Heart left ventricle (tissue), 16 donors: ENCODE measurements around the gene KCNC3. TPM values are rescaled to one million over a fixed set of nuclear protein-coding genes. Genes with fewer than 3 reads are reported as not detected.

Experiments
- ATAC-seq, 4 donors: fragments of 200-7000 bp; cut with Tn5 transposase; one replicate each; pipeline ENCODE4 v1.9.1; 2020 to 2022; ENCODE audit warnings: moderate library complexity in 4 of 4, mild to moderate bottlenecking in 3 of 4, moderate number of reproducible peaks in 1 of 4
- DNase-seq, 5 donors: peaks; one replicate each; pipeline ENCODE4 v3.0.0-alpha.2; 2020
- H3K27ac ChIP-seq, 12 donors: fragments of 200-600 bp; sonication (generic) in 4 of 12; one replicate each; pipeline versions ENCODE4 v1.5.0 to v1.8.0; 2016 to 2022; ENCODE audit warnings: mild to moderate bottlenecking in 2 of 12
- H3K27me3 ChIP-seq, 9 donors: fragments of 200-600 bp; sonication (generic) in 2 of 9; one replicate each; pipeline versions ENCODE4 v1.5.1 to v1.8.0; 2016 to 2022; ENCODE audit warnings: mild to moderate bottlenecking in 3 of 9
- H3K36me3 ChIP-seq, 9 donors: fragments of 200-600 bp; sonication (generic) in 2 of 9; one replicate each; pipeline versions ENCODE4 v1.5.0 to v1.8.0; 2018 to 2022; ENCODE audit warnings: mild to moderate bottlenecking in 2 of 9
- H3K4me1 ChIP-seq, 12 donors: fragments of 200-600 bp; sonication (generic) in 4 of 12; one replicate each; pipeline versions ENCODE4 v1.5.0 to v1.8.0; 2016 to 2022; ENCODE audit warnings: mild to moderate bottlenecking in 3 of 12
- H3K4me3 ChIP-seq, 12 donors: fragments of 200-600 bp; sonication (generic) in 4 of 12; one replicate each; pipeline versions ENCODE4 v1.5.0 to v1.8.0; 2017 to 2022; ENCODE audit warnings: mild to moderate bottlenecking in 9 of 12, moderate library complexity in 4 of 12
- H3K9me3 ChIP-seq, 12 donors: fragments of 200-600 bp; sonication (generic) in 4 of 12; one replicate each; pipeline versions ENCODE4 v1.5.0 to v1.8.0; 2016 to 2022; ENCODE audit warnings: mild to moderate bottlenecking in 1 of 12
- POLR2A ChIP-seq, 2 donors: fragments of 450-650 bp; IDR thresholded peaks; one replicate each; pipeline ENCODE4 v1.6.1; 2017; ENCODE audit warnings: antibody characterized with exemption in 2 of 2, mild to moderate bottlenecking in 2 of 2, moderate library complexity in 2 of 2
- WGBS, 4 donors: extraction: QIAGEN DNeasy Blood & Tissue Kit in 2 of 4; methylation state at CpG; one replicate each; pipeline versions ENCODE4 v1.1.5 to v1.1.7; 2013 to 2018; 5-methylcytosine and 5-hydroxymethylcytosine counted together
- intact Hi-C, 10 donors: fragments of 100-400 bp; cut with DNase I; formaldehyde crosslinking; loops; one replicate each; pipeline versions ENCODE4 v1.11.1 to v1.14.2; 2022
- polyA plus RNA-seq, 2 donors: library from polyadenylated mRNA; stranded (reverse); fragments of 200-250 nt; gene quantifications; one replicate each; pipeline ENCODE4 v1.2.3, GENCODE V29; 2013
- total RNA-seq, 9 donors: library from RNA; depleted of rRNA in 2 of 9; stranded (reverse); fragments of >200 nt in 2 of 9; fragmentation: NEBNext Ultra II Directional in 3 of 9; extraction: Animal tissue kit (Norgen Biotek cat#: 25700) in 3 of 9; gene quantifications; one replicate each; pipeline versions ENCODE4 v1.1.0 to v1.2.4, GENCODE V29; 2016 to 2023
- TF ChIP-seq, protein P1 (sequence below), 12 donors: fragments of 200-600 bp; sonication (generic) in 4 of 12; IDR thresholded peaks; one replicate each; pipeline versions ENCODE4 v1.5.0 to v1.8.0; 2018 to 2022; ENCODE audit warnings: antibody characterized with exemption in 12 of 12, mild to moderate bottlenecking in 5 of 12
- donor health status: ischemic (EF 13 %, LVEDD 7.1; RV severe dilation, severe dysfunction).
- donor health status: healthy with polysubstance abuse.
- donor health status: DM: no; HTN: yes; CAD: no.
- donor health status: DM: no; HTN: no; CAD: no.
- donor health status: ischemic (EF 25% LVEDD 6.9; RV normal size, moderate dysfunction).
- donor health status: ischemic (EF 25% LVEDD 5.7; RV mildly dilated, moderate dysfunction).
- donor health status: healthy.
- donor health status: DM: yes; HTN: yes; CAD: no.
- donor health status: ischemic (EF 35%, LVEDD 5.7; RV mildly dilated, moderate dysfunction).
- donor health status: nonischemic (EF 11% LVEDD 7.7; RV severe dilation, severe dysfunction).
- donor health status: DM: yes; HTN: yes; CAD: no.
- donor health status: PGD.
- donor health status: ischemic (EF 29% LVEDD 5.4; RV normal size, mild dysfunction).
- donor health status: nonischemic (EF 23%, LVEDD 6.1; RV moderate dilation, normal function).

KCNC3 gene
- total and polyA plus RNA-seq, 11 donors: 0.87 to 4.4 (median 2.5) TPM

- no peak for DNase-seq
- Histone ChIP-seq H3K27ac (no peak overlapping the region), H3K27me3 (peaks cover 0 to 21% (median 10%) of the 10 kb centered on the region in 9 donors), H3K36me3 (no peaks in the 10 kb centered on the region), H3K4me1 (peaks cover 0 to 1% (median 0%) of the 10 kb centered on the region in 12 donors), H3K4me3 (no peak overlapping the region), H3K9me3 (no peaks in the 10 kb centered on the region)
- no peak for ATAC-seq
- intact Hi-C loops: loop anchor here in 1 of 10 donors (10.0 kb wide), 1 partner anchor 175 kb away; no protein-coding TSS in a partner anchor
- WGBS, 4 donors: 85 to 93% (median 88%) methylated on average over 12 of the region's 12 CpGs
- TF ChIP-seq, protein P1, sequence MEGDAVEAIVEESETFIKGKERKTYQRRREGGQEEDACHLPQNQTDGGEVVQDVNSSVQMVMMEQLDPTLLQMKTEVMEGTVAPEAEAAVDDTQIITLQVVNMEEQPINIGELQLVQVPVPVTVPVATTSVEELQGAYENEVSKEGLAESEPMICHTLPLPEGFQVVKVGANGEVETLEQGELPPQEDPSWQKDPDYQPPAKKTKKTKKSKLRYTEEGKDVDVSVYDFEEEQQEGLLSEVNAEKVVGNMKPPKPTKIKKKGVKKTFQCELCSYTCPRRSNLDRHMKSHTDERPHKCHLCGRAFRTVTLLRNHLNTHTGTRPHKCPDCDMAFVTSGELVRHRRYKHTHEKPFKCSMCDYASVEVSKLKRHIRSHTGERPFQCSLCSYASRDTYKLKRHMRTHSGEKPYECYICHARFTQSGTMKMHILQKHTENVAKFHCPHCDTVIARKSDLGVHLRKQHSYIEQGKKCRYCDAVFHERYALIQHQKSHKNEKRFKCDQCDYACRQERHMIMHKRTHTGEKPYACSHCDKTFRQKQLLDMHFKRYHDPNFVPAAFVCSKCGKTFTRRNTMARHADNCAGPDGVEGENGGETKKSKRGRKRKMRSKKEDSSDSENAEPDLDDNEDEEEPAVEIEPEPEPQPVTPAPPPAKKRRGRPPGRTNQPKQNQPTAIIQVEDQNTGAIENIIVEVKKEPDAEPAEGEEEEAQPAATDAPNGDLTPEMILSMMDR (IDR thresholded peaks at IDR 0.05): no peak
These were observed 9.1 kb downstream of the KCNC3 start for GRCh38 chr19:50320051-50320450.

- intact Hi-C loops: no loop called here
- peaks cover 0 to 30% (median 19%) of the 10 kb centered on the region in 9 donors for H3K27me3 ChIP-seq
- no peaks in the 10 kb centered on the region for H3K9me3 ChIP-seq
- WGBS, 4 donors: 84 to 89% (median 87%) methylated on average over 11 of the region's 11 CpGs
- ATAC-seq: no peak
- peak in 1 of 5 donors; percentile 20 for DNase-seq
- H3K27ac ChIP-seq: no peak overlapping the region
- TF ChIP-seq POLR2A (IDR thresholded peaks at IDR 0.05): no peak
- TF ChIP-seq, protein P1 (IDR thresholded peaks at IDR 0.05): no peak
- H3K4me3 ChIP-seq: no peak overlapping the region
- no peaks in the 10 kb centered on the region for H3K36me3 ChIP-seq
- peaks cover 0 to 7% (median 0%) of the 10 kb centered on the region in 12 donors for H3K4me1 ChIP-seq
These were observed 10.0 kb downstream of the KCNC3 start for GRCh38 chr19:50319156-50319555.

GRCh38 chr19:50318438-50318837 is 10.7 kb downstream of the KCNC3 start:
- TF ChIP-seq, protein P1 (IDR thresholded peaks at IDR 0.05): no peak
- TF ChIP-seq POLR2A (IDR thresholded peaks at IDR 0.05): no peak
- no peaks in the 10 kb centered on the region for H3K9me3 ChIP-seq
- 85 to 89% (median 87%) methylated on average over 8 of the region's 8 CpGs for WGBS, 4 donors
- no peak for ATAC-seq
- H3K4me1 ChIP-seq: peaks cover 0 to 7% (median 0%) of the 10 kb centered on the region in 12 donors
- H3K27ac ChIP-seq: no peak overlapping the region
- H3K4me3 ChIP-seq: no peak overlapping the region
- no peak for DNase-seq
- intact Hi-C loops: no loop called here
- peaks cover 0 to 38% (median 25%) of the 10 kb centered on the region in 9 donors for H3K27me3 ChIP-seq
- no peaks in the 10 kb centered on the region for H3K36me3 ChIP-seq

GRCh38 chr19:50317115-50317514 is 12.1 kb downstream of the KCNC3 start:
- TF ChIP-seq, protein P1 (IDR thresholded peaks at IDR 0.05): no peak
- no peak for TF ChIP-seq POLR2A (IDR thresholded peaks at IDR 0.05)
- no peak overlapping the region for H3K27ac ChIP-seq
- H3K27me3 ChIP-seq: peaks cover 11 to 51% (median 38%) of the 10 kb centered on the region in 9 donors
- DNase-seq (no peak), ATAC-seq (no peak)
- no peak overlapping the region for H3K4me3 ChIP-seq
- H3K4me1 ChIP-seq: peaks cover 0 to 16% (median 0%) of the 10 kb centered on the region in 12 donors
- intact Hi-C loops: no loop called here
- WGBS, 4 donors: 66 to 88% (median 76%) methylated on average over 4 of the region's 4 CpGs
- H3K36me3 ChIP-seq: no peaks in the 10 kb centered on the region
- no peaks in the 10 kb centered on the region for H3K9me3 ChIP-seq
